ENCODE data around the gene GUSB.

DNA sequence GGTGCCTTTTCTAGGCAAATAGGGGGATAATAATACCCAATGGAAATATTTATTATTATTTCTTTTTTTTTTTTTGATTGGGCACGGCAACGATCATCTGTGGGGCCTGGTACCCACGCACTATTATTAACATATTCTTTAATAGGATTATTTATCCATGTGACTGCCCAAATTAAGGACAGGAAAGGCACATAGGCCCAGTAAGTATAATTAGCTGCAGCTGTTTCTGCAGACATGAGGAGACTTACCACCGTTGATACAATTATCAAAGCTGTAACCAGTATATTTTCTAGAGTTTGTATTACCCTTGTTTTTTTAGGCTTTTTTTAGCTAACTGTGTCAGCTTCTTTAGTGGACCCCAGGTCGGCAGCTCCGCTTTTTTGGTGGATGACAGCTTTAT is 25.2 kb upstream of the GUSB start:
- TF ChIP-seq ZZZ3 (IDR thresholded peaks at IDR 0.05) = no peak
- TF ChIP-seq EZH2 (IDR thresholded peaks at IDR 0.05; ENCODE audit: borderline replicate concordance, low read depth, low read length) = no peak
- no peak for TF ChIP-seq POLR2AphosphoS5 (IDR thresholded peaks at IDR 0.05; ENCODE audit: control insufficient read depth, insufficient read depth, low read depth, low read length)
- no peak for TF ChIP-seq BHLHE40 (IDR thresholded peaks at IDR 0.05; ENCODE audit: low read length)
- TF ChIP-seq, protein P1, sequence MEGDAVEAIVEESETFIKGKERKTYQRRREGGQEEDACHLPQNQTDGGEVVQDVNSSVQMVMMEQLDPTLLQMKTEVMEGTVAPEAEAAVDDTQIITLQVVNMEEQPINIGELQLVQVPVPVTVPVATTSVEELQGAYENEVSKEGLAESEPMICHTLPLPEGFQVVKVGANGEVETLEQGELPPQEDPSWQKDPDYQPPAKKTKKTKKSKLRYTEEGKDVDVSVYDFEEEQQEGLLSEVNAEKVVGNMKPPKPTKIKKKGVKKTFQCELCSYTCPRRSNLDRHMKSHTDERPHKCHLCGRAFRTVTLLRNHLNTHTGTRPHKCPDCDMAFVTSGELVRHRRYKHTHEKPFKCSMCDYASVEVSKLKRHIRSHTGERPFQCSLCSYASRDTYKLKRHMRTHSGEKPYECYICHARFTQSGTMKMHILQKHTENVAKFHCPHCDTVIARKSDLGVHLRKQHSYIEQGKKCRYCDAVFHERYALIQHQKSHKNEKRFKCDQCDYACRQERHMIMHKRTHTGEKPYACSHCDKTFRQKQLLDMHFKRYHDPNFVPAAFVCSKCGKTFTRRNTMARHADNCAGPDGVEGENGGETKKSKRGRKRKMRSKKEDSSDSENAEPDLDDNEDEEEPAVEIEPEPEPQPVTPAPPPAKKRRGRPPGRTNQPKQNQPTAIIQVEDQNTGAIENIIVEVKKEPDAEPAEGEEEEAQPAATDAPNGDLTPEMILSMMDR (IDR thresholded peaks at IDR 0.05 in 2 of 3, conservative IDR thresholded peaks at IDR 0.05 in 1 of 3; ENCODE audit: insufficient read depth in 2 of 3, low read depth in 1 of 3, low read length in 3 of 3) = no peak
- no peak for TF ChIP-seq MAFF (IDR thresholded peaks at IDR 0.05; ENCODE audit: low read length)
- TF ChIP-seq, protein P2, sequence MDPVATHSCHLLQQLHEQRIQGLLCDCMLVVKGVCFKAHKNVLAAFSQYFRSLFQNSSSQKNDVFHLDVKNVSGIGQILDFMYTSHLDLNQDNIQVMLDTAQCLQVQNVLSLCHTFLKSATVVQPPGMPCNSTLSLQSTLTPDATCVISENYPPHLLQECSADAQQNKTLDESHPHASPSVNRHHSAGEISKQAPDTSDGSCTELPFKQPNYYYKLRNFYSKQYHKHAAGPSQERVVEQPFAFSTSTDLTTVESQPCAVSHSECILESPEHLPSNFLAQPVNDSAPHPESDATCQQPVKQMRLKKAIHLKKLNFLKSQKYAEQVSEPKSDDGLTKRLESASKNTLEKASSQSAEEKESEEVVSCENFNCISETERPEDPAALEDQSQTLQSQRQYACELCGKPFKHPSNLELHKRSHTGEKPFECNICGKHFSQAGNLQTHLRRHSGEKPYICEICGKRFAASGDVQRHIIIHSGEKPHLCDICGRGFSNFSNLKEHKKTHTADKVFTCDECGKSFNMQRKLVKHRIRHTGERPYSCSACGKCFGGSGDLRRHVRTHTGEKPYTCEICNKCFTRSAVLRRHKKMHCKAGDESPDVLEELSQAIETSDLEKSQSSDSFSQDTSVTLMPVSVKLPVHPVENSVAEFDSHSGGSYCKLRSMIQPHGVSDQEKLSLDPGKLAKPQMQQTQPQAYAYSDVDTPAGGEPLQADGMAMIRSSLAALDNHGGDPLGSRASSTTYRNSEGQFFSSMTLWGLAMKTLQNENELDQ (CRISPR knock-in tag; IDR thresholded peaks at IDR 0.05; ENCODE audit: borderline replicate concordance) = no peak
- no peak for TF ChIP-seq FOSL1 (tag; conservative IDR thresholded peaks at IDR 0.05)
- TF ChIP-seq HNRNPLL (IDR thresholded peaks at IDR 0.05; ENCODE audit: low read depth, low read length, poor library complexity, severe bottlenecking) = no peak
- no peak for TF ChIP-seq STAT5B (CRISPR knock-in tag; IDR thresholded peaks at IDR 0.05)
- no peak for TF ChIP-seq RFX5 (IDR thresholded peaks at IDR 0.05; ENCODE audit: low read depth, low read length)

Measured in K562 (cell line).